ENCODE results near the gene PLEKHH2.
A peak's percentile ranks its signal among the peaks of the same experiment; 100 is the strongest.

Gene PLEKHH2

DNA sequence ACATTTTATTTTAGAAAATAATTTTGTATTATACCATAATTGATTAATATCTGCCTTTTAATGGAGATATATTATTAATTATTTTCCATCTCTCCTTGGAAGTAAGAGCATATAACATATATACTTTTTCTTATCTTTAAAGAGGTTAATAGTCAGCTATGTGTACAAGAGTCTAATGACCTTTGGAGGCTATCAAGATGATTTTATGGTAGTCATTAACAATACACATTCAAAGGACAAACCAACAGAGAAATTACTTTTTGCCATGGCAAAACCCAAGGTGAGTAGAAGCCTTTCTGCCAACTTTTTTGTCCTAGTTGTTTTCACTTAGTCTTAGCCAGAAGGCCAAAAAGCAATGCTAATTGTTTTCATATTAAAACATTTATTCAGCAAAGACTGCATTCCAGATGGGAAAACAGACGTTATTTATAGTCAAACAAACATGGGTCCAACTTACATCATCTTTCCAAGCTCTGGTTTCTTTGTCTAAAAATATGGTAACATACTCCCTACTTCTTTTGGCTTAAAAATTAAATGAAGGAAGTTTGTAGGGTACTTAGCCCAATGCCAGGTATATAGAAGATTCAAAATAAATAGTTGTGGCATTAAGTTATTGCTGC is 127.1 kb downstream of the PLEKHH2 start:
- DNase-seq = no peak

DNA sequence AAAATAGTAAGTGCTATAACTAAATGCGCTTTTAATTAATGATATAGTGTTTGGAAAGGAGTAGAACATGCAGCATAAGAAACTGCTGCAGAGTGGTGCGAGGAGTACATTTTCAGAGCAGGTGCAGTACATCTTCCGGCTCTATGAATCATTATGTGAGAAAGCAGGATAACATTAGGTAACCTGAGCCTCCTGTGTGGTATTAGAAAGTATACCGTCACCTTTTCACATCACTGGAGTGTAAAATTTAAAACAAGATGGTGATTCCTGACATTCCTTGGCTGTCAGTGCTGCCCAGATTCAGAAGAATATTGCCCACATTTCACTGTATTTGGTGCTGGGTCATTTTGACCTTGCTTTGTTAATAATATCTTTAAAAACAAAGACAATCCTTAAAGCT is 128.9 kb downstream of the PLEKHH2 start:
- no peak for DNase-seq

DNA sequence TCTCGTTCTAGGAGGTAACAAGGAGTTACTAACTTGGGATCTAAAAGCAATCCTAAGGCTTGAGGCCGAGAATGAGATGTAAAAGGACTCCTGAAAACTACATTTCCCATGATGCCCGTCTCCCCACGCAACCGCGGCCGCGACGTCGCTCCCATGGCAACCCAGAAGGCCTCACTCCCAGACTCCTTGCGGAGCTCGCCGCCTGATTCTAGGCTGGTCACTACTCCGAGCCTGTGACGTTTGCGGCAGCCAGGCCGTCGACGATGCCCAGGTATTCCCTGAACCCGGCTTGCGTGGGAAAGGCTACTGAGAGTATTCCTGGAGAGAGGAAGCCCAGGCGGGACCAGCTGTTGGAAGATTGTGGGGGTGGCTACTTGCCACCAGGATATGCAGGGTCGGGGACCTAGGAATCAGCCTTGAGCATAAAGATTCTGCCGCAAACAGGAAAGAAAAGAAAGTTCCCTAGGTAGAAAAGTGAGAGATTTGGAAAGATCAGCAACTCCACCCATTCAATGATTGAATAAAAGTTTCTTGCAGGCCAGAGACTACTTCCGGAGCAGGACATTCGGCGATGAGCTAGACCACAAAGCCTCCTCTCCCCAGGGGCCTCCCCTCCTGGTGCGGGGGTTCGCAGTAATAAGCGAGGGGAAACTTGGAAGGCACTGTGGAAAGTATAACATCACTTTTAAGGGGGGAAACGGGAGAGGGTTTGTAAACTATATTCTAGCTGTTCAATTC is 137.0 kb downstream of the PLEKHH2 start, which contains the start of gene DYNC2LI1:
Gene DYNC2LI1 (plus strand): TSS at position 164 of the 738 bp plus-strand sequence. CDS start 100 bp downstream, at position 264.
- DNase-seq = peak; percentile 77

DNA sequence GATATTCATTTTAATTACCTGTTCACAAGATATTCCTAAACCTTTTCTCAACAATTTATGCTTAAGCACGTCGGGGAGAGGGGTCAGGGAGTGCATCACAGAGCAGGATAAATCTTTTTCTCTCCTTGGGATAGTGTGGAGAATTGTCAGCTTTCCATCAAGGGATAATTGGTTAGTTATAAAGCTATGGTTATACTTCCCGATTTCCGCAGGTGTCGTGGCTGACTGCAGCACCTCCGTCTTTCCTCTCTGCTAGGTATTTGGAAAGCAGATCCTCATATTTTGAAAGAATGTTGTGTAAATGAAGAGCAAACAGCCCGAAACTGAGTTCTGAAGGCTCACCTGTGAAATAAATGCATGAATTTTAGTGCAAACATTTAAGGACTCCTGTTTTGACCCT is 137.6 kb downstream of the PLEKHH2 start:
- DNase-seq = no peak

DNA sequence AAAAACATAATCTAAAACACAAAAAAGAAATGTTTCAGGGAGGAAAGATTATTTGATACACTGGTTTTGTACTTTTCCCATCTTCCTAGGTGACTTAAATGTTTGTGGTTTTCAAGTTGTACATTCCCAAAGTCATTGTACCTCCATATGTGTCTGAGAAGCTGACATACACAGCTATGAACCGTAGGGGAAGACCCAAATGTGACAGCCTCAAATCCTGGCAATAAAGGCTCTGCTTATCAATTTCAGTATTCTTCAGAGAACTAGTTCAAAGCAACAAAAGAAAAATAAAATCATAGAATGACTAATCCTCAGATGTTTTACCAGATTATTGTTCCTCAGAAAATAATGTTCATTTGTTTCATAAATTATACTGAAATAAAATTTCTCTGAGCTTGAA is 139.3 kb downstream of the PLEKHH2 start:
- DNase-seq = no peak

DNA sequence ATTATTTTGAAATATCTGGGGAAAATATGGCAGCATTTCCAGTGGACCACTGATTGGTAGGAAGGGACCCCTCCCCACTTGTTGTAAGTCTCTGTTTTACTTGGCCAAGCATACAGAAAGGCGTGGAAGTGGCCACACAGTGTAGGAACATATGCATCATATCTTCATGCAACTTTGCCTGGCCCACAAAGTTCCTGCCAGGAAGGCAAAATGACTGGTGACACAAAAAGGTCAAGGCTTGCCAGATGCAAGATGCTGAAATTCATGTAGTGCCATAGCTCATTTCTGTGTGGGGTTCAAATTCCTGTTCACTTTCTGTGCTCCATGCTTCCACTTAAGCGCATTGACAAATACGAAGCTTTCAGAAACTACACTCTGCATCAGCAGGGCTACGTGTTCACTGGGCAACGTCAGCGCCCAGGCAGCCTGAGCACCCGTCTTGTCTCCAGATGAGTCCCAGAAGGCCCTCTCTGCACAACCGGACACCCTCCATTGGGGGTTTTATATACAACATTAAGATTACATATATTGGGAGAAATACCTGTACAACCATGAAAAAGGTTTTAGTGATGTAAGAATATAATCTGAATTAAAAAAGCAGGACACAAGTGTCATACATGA is 140.4 kb downstream of the PLEKHH2 start:
- DNase-seq = no peak

DNA sequence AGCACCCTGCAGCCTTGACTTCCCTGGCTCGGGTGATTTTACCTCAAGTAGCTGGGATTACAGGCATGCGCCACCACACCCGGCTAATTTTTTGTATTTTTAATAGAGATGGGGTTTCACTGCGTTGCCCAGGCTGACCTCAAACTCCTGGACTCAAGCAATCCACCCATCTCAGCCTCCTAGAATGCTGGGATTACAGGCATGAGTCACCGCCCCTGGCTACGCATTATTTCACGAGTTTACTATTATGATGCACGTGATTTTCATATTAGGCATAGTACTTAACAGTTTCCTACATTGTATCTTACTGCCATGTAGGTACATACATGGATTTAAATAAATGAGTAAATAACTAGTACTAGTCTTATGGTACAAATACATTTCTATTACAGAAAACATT is 141.2 kb downstream of the PLEKHH2 start:
- no peak for DNase-seq

DNA sequence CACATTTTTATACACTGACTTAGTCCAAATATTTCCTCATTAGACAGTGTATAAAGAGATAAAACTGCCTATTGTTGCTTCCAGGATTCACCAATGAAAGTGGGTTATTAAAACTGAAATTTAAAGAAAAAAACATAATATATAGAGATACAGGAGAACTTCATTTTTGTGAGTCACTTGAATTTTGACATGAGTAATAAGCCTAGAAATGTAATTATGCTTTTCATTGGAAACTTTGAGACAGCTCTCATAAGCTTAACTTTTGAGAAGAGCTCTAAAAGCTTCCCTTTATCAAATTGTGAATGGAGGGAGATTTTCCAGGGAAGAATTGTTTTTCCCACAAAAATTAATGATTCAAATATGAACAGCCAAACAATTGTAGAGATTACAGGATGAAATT is 150.8 kb downstream of the PLEKHH2 start:
- DNase-seq = no peak

DNA sequence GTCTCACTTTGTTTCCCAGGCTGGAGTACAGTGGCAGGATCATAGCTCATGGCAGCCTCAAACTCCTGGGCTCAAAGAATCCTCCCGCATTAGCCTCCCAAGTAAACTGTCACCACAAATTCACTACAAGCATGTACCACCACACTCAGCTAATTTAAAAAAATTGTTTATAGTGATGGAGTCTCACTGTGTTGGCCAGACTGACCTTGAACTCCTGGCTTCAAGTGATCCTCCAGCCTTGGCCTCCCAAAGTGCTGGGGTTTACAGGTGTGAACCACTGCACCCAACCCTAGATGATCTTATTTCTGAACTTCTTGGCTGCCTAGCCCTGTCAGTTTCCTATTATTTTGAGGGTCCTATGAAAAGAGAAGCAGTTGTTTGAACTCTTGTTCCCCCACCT is 151.6 kb downstream of the PLEKHH2 start:
- DNase-seq = no peak

DNA sequence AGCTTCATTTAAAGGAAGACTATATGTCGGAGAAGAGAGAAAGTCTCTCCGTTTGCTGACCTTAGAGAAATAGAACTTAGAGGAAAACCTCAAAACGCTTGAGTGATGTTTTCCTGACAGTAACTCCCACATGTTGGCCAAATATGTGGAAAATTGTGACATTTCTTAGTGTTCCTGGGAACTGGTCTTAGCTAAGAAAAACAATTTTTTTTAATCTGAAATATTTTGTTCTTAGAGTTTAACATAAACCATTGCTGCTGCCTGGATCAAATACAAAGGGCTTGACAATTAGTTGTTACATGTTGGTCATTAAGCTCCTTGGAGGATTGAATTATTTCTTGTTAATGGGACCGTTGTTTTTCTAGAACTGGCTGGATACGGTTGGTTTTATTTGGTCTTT is 153.1 kb downstream of the PLEKHH2 start:
- no peak for DNase-seq

DNA sequence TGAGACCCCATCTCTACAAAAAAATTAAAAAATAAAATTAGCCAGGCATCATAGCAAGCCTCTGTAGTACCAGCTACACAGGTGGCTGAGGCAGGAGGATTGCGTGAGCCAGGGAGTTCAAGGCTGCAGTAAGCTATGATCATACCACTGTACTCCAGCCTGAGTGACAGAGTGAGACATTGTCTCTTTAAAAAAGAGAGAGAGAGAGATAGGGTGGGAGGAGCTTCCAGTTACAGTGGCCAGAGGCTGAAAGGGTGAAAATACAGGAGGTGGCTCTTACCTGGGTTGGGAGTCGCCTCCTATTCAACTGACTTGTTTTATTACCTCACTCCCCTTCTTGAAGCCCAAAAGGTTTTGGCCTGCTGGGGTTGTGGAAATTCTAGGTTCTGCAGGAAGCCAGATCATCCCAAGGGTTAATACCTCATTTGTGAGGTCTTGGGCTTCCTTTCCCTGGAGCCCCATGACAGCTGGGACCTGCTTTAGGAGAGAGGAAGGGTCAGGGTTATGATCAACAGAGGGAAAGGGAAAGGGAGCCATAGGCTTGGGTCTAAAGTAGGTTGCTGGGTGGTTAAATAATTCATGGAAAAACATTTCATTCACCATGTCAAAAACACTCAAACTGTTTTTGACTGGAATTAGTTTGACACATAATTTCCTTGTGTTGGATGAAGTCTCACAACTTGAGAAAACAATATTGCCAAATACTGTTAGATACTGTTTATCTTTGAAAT is 154.1 kb downstream of the PLEKHH2 start:
- DNase-seq = no peak

DNA sequence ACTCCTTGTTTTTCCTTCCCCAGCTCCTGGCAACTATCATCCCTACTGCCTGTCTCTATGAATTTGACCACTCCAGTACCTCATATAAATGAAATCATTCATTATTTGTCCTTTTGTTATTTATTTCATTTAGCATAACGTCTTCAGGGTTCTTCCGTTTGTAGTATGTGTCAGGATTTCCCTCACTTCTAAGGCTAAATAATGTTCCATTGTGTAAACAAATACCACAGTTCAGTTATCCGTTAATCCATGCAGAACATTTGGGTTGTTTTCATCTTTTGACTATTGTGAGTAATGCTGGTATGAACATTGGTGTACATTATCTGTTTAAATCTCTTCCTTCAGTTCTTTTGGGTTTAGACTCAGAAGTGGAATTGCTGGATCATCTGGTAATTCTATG is 155.6 kb downstream of the PLEKHH2 start:
- DNase-seq = no peak

DNA sequence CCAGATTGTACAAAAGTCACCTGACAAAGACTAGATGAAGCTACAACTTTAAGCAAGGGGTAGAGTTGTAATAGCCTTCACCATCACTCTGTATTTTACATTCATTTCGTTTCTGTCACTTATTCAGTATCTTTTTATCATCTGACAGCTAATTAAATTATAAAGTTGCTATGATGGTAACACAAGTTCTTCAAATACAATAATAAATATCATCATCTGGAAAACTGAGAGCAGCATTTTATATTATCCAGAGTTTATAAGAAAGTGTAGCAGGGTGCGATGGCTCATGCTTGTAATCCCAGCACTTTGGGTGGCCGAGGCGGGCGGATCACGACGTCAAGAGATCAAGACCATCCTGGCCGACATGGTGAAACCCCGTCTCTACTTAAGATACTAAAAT is 157.9 kb downstream of the PLEKHH2 start:
- no peak for DNase-seq

DNA sequence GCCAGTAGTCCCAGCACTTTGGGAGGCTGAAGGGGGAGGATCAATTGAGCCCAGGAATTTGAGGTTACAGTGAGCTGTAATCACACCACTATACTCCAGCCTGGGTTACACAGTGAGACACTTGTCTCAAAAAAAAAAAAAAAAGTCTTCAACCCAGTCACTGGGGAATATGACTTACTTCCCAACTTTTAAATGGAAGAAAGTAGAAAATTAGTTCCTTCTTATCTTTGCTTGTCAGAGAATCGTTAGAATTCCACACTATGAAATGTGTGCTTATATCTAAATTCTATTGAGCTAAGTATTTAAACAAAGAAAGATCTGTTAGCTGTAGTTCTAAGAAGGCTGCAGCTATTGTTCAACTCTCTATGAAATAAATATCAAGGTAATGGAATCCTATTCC is 159.1 kb downstream of the PLEKHH2 start:
- DNase-seq = no peak

DNA sequence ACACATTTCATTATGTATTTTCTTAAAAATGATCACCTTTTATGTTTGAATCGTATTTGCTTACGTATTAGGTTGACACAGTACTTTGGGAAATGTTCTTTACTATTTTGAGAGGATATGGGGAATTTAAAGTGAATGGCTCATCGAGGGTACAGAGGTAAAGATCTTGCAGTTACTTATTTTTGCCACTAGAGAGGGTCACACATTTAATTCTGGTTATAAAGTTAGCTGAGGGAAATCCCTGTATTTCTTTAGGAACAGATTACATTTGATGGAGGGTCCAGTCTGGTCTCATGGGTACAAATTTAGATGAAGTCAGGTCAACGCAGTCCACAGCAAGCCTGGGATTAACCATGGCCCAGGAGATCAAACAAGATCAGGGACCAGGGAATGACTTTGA is 161.2 kb downstream of the PLEKHH2 start:
- no peak for DNase-seq

DNA sequence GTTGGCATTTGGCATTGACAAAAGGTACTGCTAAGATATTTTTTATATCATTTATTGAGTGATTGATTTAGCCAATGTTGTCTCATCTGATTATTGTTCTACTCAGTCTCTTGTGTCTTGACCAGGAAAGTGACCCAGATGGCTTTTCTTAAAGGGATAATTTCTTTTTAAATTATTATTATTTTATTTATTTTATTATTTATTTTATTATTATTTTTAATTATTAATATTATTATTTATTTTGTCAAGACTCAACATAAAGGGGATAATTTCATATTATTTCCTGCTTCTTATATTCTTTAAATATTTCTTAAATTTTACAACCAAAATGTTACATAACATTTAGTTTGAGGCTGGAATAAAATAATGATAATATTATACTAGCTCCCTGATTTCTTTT is 163.8 kb downstream of the PLEKHH2 start:
- no peak for DNase-seq

DNA sequence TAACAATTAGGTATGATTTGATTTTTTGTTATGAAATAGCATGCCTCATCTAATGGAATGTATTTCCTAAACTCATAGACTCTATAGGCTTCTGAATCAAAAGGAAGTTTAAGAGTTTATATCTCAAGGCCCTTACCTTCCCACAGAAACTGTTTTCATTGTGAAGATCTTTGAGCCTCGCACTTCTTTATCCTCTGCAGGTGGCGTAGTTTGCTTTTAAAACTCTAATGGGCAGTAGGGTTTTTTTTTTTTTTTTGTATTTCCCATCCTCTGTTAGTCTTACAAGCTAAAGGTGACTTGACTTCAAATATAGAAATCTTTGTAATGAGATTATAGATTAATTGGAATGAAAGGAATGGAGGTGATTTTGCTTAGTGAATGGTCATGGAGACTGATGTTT is 165.1 kb downstream of the PLEKHH2 start:
- no peak for DNase-seq

DNA sequence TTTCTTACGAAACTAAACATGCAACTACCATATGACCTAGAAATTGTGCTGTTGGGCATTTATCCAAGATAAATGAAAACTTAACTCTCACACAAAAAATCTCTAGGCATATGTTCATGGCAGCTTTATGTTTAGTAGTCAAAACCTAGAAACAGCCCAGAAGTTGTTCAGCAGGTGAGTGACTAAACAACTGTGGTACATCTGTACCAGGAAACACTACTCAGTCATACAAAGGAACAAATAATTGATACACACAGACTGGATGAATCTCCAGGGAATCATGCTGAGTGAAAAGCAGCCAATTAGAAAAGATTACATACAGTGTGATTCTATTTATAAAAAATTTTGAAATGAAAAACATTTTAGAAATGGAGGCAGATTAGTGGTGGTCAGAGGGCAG is 166.1 kb downstream of the PLEKHH2 start:
- no peak for DNase-seq

DNA sequence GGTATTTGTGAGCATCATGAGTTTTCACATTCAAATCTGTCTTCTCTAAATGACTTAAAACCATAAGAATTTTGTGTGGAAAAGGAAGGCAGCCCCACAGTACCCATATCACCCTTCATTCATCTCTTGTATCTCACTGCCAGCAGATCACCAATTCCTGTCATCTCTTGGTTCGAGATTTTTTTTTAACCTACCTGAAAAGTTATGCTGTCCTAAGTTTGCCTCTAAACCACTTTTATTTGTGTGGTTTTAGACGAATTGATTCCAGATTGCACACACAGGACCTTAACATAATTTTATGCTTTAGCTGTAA is 169.6 kb downstream of the PLEKHH2 start:
- DNase-seq = no peak

DNA sequence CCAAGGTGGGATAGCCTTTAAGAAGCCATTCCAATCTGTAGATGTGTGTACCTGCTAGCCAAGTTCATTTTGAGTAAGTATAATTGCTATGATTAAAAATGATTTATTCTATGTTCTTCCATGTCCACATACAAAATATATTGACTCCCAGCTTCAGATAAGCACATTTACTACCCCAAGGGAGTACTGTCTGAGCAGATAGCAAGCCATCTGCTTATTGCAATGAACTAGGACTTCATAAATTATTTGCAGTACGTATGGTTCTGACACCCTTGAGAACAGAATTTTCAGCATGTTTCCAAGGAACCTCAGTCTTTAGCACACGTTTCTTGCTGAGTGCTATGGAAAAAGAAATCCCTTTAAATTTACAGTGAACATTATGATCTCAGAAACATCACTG is 173.4 kb downstream of the PLEKHH2 start:
- no peak for DNase-seq

DNA sequence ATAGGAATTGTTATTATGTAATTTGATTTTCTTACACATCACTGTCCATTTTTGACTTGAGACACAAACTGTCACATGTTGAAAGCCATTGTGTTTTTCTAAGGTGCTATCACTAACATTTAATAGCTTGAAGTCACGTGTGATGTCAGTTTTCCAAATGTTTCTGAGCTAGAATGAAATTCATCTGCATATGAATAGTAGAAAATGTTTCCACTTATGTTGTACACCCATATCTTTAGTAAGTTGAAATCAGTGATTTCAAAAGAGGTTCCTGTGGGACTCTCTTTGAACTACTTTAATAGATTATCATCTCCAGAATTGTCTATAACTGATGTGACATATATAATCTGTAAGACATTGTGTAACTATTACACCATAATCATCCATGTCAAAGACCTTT is 173.8 kb downstream of the PLEKHH2 start:
- DNase-seq = no peak

DNA sequence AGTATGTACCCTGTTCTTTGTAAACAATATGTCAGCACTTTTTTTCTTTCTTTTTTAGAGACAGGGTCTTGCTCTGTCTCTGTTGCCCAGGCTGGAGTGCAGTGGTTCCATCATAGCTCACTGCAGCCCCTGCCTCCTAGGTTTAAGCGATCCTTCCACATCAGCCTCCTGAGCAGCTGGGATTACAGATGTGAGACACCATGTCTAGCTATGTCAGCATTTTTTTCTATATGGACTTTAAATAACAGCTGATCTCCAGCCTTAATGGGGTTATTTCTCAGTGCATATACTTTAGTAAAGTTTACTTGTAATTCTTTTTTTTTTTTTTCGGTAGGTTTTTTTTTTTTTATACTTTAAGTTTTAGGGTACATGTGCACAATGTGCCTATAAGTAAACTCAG is 174.9 kb downstream of the PLEKHH2 start:
- DNase-seq = no peak

DNA sequence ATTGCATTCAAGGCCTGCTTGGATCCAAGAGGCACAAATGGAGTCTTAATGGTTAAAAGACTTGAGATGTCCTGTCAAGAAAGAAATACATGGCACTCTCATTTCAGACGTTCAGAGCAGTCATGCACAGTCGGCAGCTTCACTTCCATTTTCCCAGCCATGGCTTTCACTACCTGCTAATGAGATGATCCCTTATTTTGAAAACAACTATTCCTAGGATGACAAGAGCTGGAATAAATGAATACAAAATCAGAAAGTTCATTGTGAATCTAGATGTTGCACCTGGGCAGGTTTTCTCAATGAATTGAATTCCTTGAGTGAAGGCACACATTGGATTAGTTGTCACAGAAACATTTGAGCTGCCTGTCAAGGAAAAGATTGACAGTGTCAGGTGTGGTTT is 175.9 kb downstream of the PLEKHH2 start:
- no peak for DNase-seq

DNA sequence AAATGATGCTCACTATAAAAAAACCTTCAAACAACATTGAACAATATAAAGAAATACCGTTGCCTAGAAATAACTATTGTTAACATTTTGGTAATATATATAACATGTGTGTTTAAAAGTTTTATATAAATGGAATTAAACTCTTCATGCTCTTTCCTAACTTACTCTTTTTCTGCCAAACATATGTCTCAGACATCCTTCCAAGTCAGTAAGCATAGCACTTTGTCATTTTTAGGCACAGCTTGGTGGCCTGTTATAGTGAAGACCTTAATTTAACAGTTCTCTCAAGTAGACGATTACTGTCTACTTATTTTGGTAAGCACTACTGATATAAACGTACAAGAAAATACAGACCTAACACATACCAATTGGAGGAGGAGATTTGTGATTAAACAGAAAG is 177.7 kb downstream of the PLEKHH2 start:
- no peak for DNase-seq
